HG02970 (cell line): ENCODE results near the gene TECTA.

ENCODE experiments used
- ATAC-seq: cut with Tn5 transposase; IDR thresholded peaks from one replicate; pipeline ENCODE4 v1.9.1; 2021; ENCODE audit warnings: mild to moderate bottlenecking, moderate library complexity, moderate number of reproducible peaks; ENCODE audit not compliant: unreplicated experiment, low FRiP score

TECTA gene

GRCh38 chr11:121122328-121122727, 21.3 kb downstream of the TECTA start:
- ATAC-seq: no peak

GRCh38 chr11:121123496-121124069, 22.5 kb downstream of the TECTA start:
- no peak for ATAC-seq

GRCh38 chr11:121127809-121128208, 26.8 kb downstream of the TECTA start:
- ATAC-seq: no peak

- ATAC-seq: no peak
Observed at GRCh38 chr11:121129362-121130340, 28.6 kb downstream of the TECTA start.

- ATAC-seq: no peak
Observed at GRCh38 chr11:121131656-121132055, 30.6 kb downstream of the TECTA start.

GRCh38 chr11:121132211-121132976, 31.4 kb downstream of the TECTA start:
- no peak for ATAC-seq

- ATAC-seq: no peak
Observed at GRCh38 chr11:121134741-121135312, 33.8 kb downstream of the TECTA start.

- no peak for ATAC-seq
Observed at GRCh38 chr11:121137005-121137404, 36.0 kb downstream of the TECTA start.

GRCh38 chr11:121138259-121138658, 37.2 kb downstream of the TECTA start:
- no peak for ATAC-seq

GRCh38 chr11:121140369-121140768, 39.3 kb downstream of the TECTA start:
- ATAC-seq: no peak

GRCh38 chr11:121141066-121141465, 40.0 kb downstream of the TECTA start:
- ATAC-seq: no peak

GRCh38 chr11:121143921-121144320, 42.9 kb downstream of the TECTA start:
- ATAC-seq: no peak

GRCh38 chr11:121144723-121145122, 43.7 kb downstream of the TECTA start:
- no peak for ATAC-seq

- no peak for ATAC-seq
Observed at GRCh38 chr11:121145826-121146225, 44.8 kb downstream of the TECTA start.

GRCh38 chr11:121149116-121149515, 48.1 kb downstream of the TECTA start:
- ATAC-seq: no peak

GRCh38 chr11:121151207-121151688, 50.2 kb downstream of the TECTA start:
- ATAC-seq: no peak

- ATAC-seq: no peak
Observed at GRCh38 chr11:121152764-121153163, 51.7 kb downstream of the TECTA start.

GRCh38 chr11:121153472-121153871, 52.4 kb downstream of the TECTA start:
- ATAC-seq: no peak

GRCh38 chr11:121154486-121155314, 53.7 kb downstream of the TECTA start:
- no peak for ATAC-seq

GRCh38 chr11:121157756-121158155, 56.7 kb downstream of the TECTA start:
- ATAC-seq: no peak
